LNCAP (cell line): ENCODE results near the gene RTF2.

Experiments
- CTCF ChIP-seq: fragments of 450-650 bp; IDR thresholded peaks from 2 replicates; pipeline ENCODE4 v1.5.1; 2017; ENCODE audit warnings: mild to moderate bottlenecking

Gene RTF2

GRCh38 chr20:56439771-56440291 is 28.6 kb upstream of the RTF2 start:
- TF ChIP-seq CTCF = no peak

- TF ChIP-seq CTCF = no peak
Measured at GRCh38 chr20:56440346-56441007, 27.9 kb upstream of the RTF2 start.

- no peak for TF ChIP-seq CTCF
Measured at GRCh38 chr20:56442389-56443365, 25.8 kb upstream of the RTF2 start.

GRCh38 chr20:56443654-56444540 is 24.5 kb upstream of the RTF2 start:
- TF ChIP-seq CTCF = no peak

GRCh38 chr20:56445130-56445529 is 23.3 kb upstream of the RTF2 start:
- no peak for TF ChIP-seq CTCF

- TF ChIP-seq CTCF = no peak
Measured at GRCh38 chr20:56445540-56445939, 22.9 kb upstream of the RTF2 start.

GRCh38 chr20:56447227-56447626 is 21.2 kb upstream of the RTF2 start:
- no peak for TF ChIP-seq CTCF
